HG03135 (cell line): ENCODE measurements around the gene BIRC2.
"Not testable (repeated sequence)": the region's sequence is repeated elsewhere in the genome, so short reads cannot be mapped to it uniquely, and the experiment has no call there.

ENCODE experiments used
- ATAC-seq: cut with Tn5 transposase; IDR thresholded peaks from one replicate; pipeline ENCODE4 v1.9.1; 2021; ENCODE audit warnings: mild to moderate bottlenecking, moderate library complexity; ENCODE audit not compliant: unreplicated experiment

The BIRC2 gene

GRCh38 chr11:102322560-102322959 is 24.5 kb upstream of the BIRC2 start:
- no peak for ATAC-seq

- no peak for ATAC-seq
Observed at GRCh38 chr11:102323542-102324251, 23.3 kb upstream of the BIRC2 start.

GRCh38 chr11:102325088-102325487 is 21.9 kb upstream of the BIRC2 start:
- no peak for ATAC-seq

GRCh38 chr11:102328748-102329147 is 18.3 kb upstream of the BIRC2 start:
- ATAC-seq: no peak

- no peak for ATAC-seq
Observed at GRCh38 chr11:102330231-102330630, 16.8 kb upstream of the BIRC2 start.

GRCh38 chr11:102331341-102331740 is 15.7 kb upstream of the BIRC2 start:
- ATAC-seq: no peak

GRCh38 chr11:102332611-102332994 is 14.4 kb upstream of the BIRC2 start:
- no peak for ATAC-seq

GRCh38 chr11:102338479-102339010 is 8.5 kb upstream of the BIRC2 start:
- no peak for ATAC-seq

- ATAC-seq: not testable (repeated sequence)
Observed at GRCh38 chr11:102341311-102341710, 5.7 kb upstream of the BIRC2 start.

GRCh38 chr11:102341844-102342318 is 5.1 kb upstream of the BIRC2 start:
- ATAC-seq: peak; percentile 46

GRCh38 chr11:102343809-102344208 is 3.2 kb upstream of the BIRC2 start:
- no peak for ATAC-seq

- no peak for ATAC-seq
Observed at GRCh38 chr11:102345904-102346303, 1.1 kb upstream of the BIRC2 start.

GRCh38 chr11:102346456-102346747 is 612 bp upstream of the BIRC2 start:
- ATAC-seq: no peak

- ATAC-seq: peak; percentile 23
Observed at GRCh38 chr11:102347462-102348370, 702 bp downstream of the BIRC2 start.

GRCh38 chr11:102357116-102357515 is 10.1 kb downstream of the BIRC2 start:
- ATAC-seq: no peak

GRCh38 chr11:102359372-102359771 is 12.4 kb downstream of the BIRC2 start:
- ATAC-seq: no peak

GRCh38 chr11:102360681-102361080 is 13.7 kb downstream of the BIRC2 start:
- ATAC-seq: no peak

- ATAC-seq: peak; percentile 83
Observed at GRCh38 chr11:102361086-102362031, 14.3 kb downstream of the BIRC2 start.

- ATAC-seq: no peak
Observed at GRCh38 chr11:102364991-102365390, 18.0 kb downstream of the BIRC2 start.

GRCh38 chr11:102367364-102367763 is 20.4 kb downstream of the BIRC2 start:
- no peak for ATAC-seq

- peak; percentile 99 for ATAC-seq
Observed at GRCh38 chr11:102368472-102368871, 21.5 kb downstream of the BIRC2 start.
